ENCODE data around the gene TXNRD2. TPM values are rescaled to one million over a fixed set of nuclear protein-coding genes. Genes with fewer than 3 reads are reported as not detected.

The TXNRD2 gene
- total RNA-seq, 1 donor from 2014 or later, result 25.7 TPM

DNA sequence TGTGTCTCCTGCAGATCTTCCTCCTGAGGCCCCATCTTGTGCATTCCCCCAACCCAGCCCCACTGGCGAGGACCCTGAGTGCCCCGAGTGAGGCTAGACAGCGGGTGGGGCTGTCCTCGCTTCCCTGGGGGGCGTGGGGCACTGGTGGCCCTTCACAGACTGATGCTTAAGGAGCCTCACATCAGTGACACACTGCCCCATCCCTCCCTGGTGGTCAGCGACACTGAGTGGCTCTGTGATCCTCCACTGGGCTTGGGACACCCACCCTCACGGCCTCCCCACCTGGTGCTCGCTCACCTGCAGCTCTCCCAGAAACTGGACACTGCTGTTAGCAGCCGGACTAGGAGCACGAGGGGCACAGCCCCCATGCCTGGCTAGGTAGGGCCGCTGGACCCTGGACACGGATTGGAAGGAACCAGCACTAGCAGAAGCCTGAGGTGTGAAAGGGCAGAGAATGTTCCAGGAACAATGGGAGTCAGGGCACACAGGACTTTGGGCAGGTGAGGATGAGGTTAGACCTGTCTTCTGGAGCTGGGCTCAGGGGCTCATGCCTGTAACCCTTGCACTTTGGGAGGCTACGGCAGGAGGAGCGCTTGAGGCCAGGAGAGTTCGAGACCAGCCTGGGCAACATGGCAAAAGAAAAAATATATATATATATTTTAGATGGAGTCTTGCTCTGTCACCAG, 23.2 kb upstream of the TXNRD2 start:
- Histone ChIP-seq H3K79me2 (ENCODE audit: insufficient read depth, low read length) (no peaks in the 10 kb centered on the region), H3K36me3 (ENCODE audit: insufficient read depth, low read length) (peaks cover 5% of the 10 kb centered on the region), H3K9me3 (ENCODE audit: insufficient read depth, low read depth, low read length) (no peaks in the 10 kb centered on the region), H3K27ac (ENCODE audit: low read depth, low read length) (no peak overlapping the region), H3K4me2 (ENCODE audit: low read length) (no peak overlapping the region), H3K9ac (ENCODE audit: low read length) (no peak overlapping the region), H2AFZ (ENCODE audit: low read depth, low read length) (no peak overlapping the region), H3K4me3 (ENCODE audit: insufficient read depth, low read depth, low read length) (no peak overlapping the region), H4K20me1 (ENCODE audit: insufficient read depth, low read length) (peaks cover 60% of the 10 kb centered on the region), H3K27me3 (ENCODE audit: insufficient read depth, low read length) (no peaks in the 10 kb centered on the region), H3K4me1 (ENCODE audit: insufficient read depth, low read length) (peaks cover 17% of the 10 kb centered on the region)
- Mint-ChIP-seq H3K27ac (ENCODE audit: unreplicated experiment) (no peak overlapping the region), H3K9me3 (ENCODE audit: unreplicated experiment) (no peaks in the 10 kb centered on the region), H3K4me1 (ENCODE audit: low read depth, unreplicated experiment) (peaks cover 8% of the 10 kb centered on the region), H3K27me3 (ENCODE audit: low read depth, unreplicated experiment) (no peaks in the 10 kb centered on the region), H3K36me3 (ENCODE audit: low read depth, unreplicated experiment) (peaks cover 8% of the 10 kb centered on the region), H3K4me3 (ENCODE audit: unreplicated experiment) (no peak overlapping the region)
- DNase-seq (ENCODE audit: low read depth) (no peak), FAIRE-seq (no peak)
- no peak for TF ChIP-seq EZH2 (IDR thresholded peaks at IDR 0.05; ENCODE audit: insufficient read depth, low read length)
- TF ChIP-seq, protein P1, sequence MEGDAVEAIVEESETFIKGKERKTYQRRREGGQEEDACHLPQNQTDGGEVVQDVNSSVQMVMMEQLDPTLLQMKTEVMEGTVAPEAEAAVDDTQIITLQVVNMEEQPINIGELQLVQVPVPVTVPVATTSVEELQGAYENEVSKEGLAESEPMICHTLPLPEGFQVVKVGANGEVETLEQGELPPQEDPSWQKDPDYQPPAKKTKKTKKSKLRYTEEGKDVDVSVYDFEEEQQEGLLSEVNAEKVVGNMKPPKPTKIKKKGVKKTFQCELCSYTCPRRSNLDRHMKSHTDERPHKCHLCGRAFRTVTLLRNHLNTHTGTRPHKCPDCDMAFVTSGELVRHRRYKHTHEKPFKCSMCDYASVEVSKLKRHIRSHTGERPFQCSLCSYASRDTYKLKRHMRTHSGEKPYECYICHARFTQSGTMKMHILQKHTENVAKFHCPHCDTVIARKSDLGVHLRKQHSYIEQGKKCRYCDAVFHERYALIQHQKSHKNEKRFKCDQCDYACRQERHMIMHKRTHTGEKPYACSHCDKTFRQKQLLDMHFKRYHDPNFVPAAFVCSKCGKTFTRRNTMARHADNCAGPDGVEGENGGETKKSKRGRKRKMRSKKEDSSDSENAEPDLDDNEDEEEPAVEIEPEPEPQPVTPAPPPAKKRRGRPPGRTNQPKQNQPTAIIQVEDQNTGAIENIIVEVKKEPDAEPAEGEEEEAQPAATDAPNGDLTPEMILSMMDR (IDR thresholded peaks at IDR 0.05; ENCODE audit: insufficient read depth, low read depth, low read length), result no peak

DNA sequence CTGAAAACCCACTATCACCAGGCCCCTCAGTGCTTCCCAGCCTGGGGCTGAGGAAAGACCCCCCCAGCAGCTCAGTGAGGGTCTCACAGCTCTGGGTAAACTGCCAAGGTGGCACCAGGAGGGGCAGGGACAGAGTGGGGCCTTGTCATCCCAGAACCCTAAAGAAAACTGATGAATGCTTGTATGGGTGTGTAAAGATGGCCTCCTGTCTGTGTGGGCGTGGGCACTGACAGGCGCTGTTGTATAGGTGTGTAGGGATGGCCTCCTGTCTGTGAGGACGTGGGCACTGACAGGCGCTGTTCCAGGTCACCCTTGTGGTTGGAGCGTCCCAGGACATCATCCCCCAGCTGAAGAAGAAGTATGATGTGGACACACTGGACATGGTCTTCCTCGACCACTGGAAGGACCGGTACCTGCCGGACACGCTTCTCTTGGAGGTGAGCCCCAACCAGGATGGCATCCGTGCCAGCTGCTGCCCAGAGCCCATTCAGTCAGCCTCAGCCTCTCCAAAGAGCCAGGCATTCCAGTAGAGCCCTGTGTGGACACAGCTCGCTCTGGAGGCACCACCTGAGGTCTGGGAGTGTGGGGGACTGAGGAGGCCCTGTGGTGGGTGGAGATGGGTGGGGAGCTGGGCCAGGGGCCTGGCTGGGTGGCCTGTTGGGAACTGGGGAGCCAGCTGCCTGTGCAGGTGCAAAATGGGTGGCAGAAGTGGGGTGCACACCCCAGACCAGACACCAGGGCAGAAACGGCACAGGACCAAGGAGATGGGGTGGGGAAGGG, 22.4 kb upstream of the TXNRD2 start:
- peaks cover 22% of the 10 kb centered on the region for H3K4me1 ChIP-seq (ENCODE audit: insufficient read depth, low read length)
- H3K79me2 ChIP-seq (ENCODE audit: insufficient read depth, low read length), result no peaks in the 10 kb centered on the region
- H3K27ac Mint-ChIP-seq (ENCODE audit: unreplicated experiment), result no peak overlapping the region
- no peak overlapping the region for H2AFZ ChIP-seq (ENCODE audit: low read depth, low read length)
- no peak overlapping the region for H3K27ac ChIP-seq (ENCODE audit: low read depth, low read length)
- FAIRE-seq, result no peak
- H3K36me3 Mint-ChIP-seq (ENCODE audit: low read depth, unreplicated experiment), result peaks cover 8% of the 10 kb centered on the region
- H3K9ac ChIP-seq (ENCODE audit: low read length), result no peak overlapping the region
- peaks cover 9% of the 10 kb centered on the region for H3K4me1 Mint-ChIP-seq (ENCODE audit: low read depth, unreplicated experiment)
- H3K27me3 ChIP-seq (ENCODE audit: insufficient read depth, low read length), result no peaks in the 10 kb centered on the region
- H3K36me3 ChIP-seq (ENCODE audit: insufficient read depth, low read length), result peaks cover 5% of the 10 kb centered on the region
- H3K4me2 ChIP-seq (ENCODE audit: low read length), result no peak overlapping the region
- no peak overlapping the region for H3K4me3 Mint-ChIP-seq (ENCODE audit: unreplicated experiment)
- no peaks in the 10 kb centered on the region for H3K9me3 ChIP-seq (ENCODE audit: insufficient read depth, low read depth, low read length)
- H3K27me3 Mint-ChIP-seq (ENCODE audit: low read depth, unreplicated experiment), result no peaks in the 10 kb centered on the region
- DNase-seq (ENCODE audit: low read depth), result no peak
- H3K4me3 ChIP-seq (ENCODE audit: insufficient read depth, low read depth, low read length), result no peak overlapping the region
- TF ChIP-seq, protein P1 (IDR thresholded peaks at IDR 0.05; ENCODE audit: insufficient read depth, low read depth, low read length), result no peak
- no peak for TF ChIP-seq EZH2 (IDR thresholded peaks at IDR 0.05; ENCODE audit: insufficient read depth, low read length)
- no peaks in the 10 kb centered on the region for H3K9me3 Mint-ChIP-seq (ENCODE audit: unreplicated experiment)
- peaks cover 61% of the 10 kb centered on the region for H4K20me1 ChIP-seq (ENCODE audit: insufficient read depth, low read length)
